NCI-H748 treated with DMSO at 0.1 percent for 48 hours (cell line): Measurements from ENCODE around the gene CBLIF.
"Not testable (repeated sequence)": the region's sequence is repeated elsewhere in the genome, so short reads cannot be mapped to it uniquely, and the experiment has no call there.

Experiments used
- DNase-seq: peaks from one replicate; lab custom pipeline; 2025; lab: John Stamatoyannopoulos, UW

CBLIF gene

GRCh38 chr11:59794417-59794816 lies 50.9 kb downstream of the CBLIF start:
- DNase-seq: no peak

- no peak for DNase-seq
Observed at GRCh38 chr11:59792507-59792906, 52.8 kb downstream of the CBLIF start.

GRCh38 chr11:59791639-59792038 lies 53.7 kb downstream of the CBLIF start:
- DNase-seq: no peak

GRCh38 chr11:59787816-59788215 lies 57.5 kb downstream of the CBLIF start:
- DNase-seq: no peak

- no peak for DNase-seq
Observed at GRCh38 chr11:59787255-59787588, 58.1 kb downstream of the CBLIF start.

GRCh38 chr11:59785818-59786217 lies 59.5 kb downstream of the CBLIF start:
- no peak for DNase-seq

- DNase-seq: not testable (repeated sequence)
Observed at GRCh38 chr11:59784441-59784840, 60.9 kb downstream of the CBLIF start.

- no peak for DNase-seq
Observed at GRCh38 chr11:59783632-59784090, 61.6 kb downstream of the CBLIF start.

GRCh38 chr11:59782080-59782479 lies 63.2 kb downstream of the CBLIF start:
- DNase-seq: no peak

- no peak for DNase-seq
Observed at GRCh38 chr11:59779487-59779886, 65.8 kb downstream of the CBLIF start.
